GM12878 (cell line): ENCODE data around the gene UBAC2. TPM values are rescaled to one million over a fixed set of nuclear protein-coding genes. Genes with fewer than 3 reads are reported as not detected.

Experiments
- ATAC-seq: fragments of 200-7000 bp; cut with Tn5 transposase; 3 replicates; pipeline ENCODE4 v1.9.1; 2020; ENCODE audit warnings: mild to moderate bottlenecking, moderate library complexity
- BruUV-seq: library from RNA; stranded (reverse); fragments of 400-500 nt; replicated peaks from 2 replicates; lab custom pipeline; 2021; lab: Mats Ljungman, UMichigan
- CTCF ChIA-PET: fragments of 300-600 bp; sonication (Branson Sonifier 250); formaldehyde crosslinking; extraction: SDS; loops from one replicate; lab custom pipeline; 2021; ENCODE audit warnings: inconsistent platforms; lab: Yijun Ruan, JAX
- POLR2A ChIA-PET: fragments of 350-600 bp; formaldehyde crosslinking; extraction: SDS; loops from one replicate; lab custom pipeline; 2021; ENCODE audit warnings: inconsistent platforms; lab: Charles Lee
- RAD21 ChIA-PET: fragments of 300-600 bp; sonication (Branson Sonifier 250); formaldehyde crosslinking; loops from one replicate; lab custom pipeline; 2023; ENCODE audit warnings: antibody characterized with exemption; ENCODE audit not compliant: unreplicated experiment; lab: Charles Lee
- SMC1A ChIA-PET: fragments of 300-600 bp; sonication (Branson Sonifier 250); formaldehyde crosslinking; loops from one replicate; lab custom pipeline; 2023; ENCODE audit not compliant: unreplicated experiment, uncharacterized antibody; lab: Charles Lee
- DNase-seq: peaks from one replicate; pipeline ENCODE4 v3.0.0-alpha.2; 2011; ENCODE audit warnings: low read depth, low spot score
- FAIRE-seq: peaks from 3 replicates; lab custom pipeline; 2011; peaks lifted over from hg19 to GRCh38; lab: Jason Lieb, UNC
- H2AFZ ChIP-seq: 2 replicates; pipeline ENCODE4 v1.6.0; 2011; ENCODE audit warnings: low read depth, low read length, control low read depth; ENCODE audit not compliant: control insufficient read depth
- H3K27ac ChIP-seq: 2 replicates; pipeline ENCODE4 v1.5.1; 2011; ENCODE audit warnings: control low read depth; ENCODE audit not compliant: control insufficient read depth, insufficient read depth
- H3K27me3 ChIP-seq, 2 experiments: replicated peaks in 1 of 2; 2 replicates each; pipeline versions ENCODE4 v1.6.0 to v1.6.1; 2011; ENCODE audit warnings: low read length in 1 of 2; ENCODE audit not compliant: control insufficient read depth in 2 of 2, insufficient read depth in 2 of 2
- H3K36me3 ChIP-seq, 2 experiments: 2 replicates each; pipeline ENCODE4 v1.5.1; 2011; ENCODE audit warnings: low read length in 1 of 2; ENCODE audit not compliant: control insufficient read depth in 2 of 2, insufficient read depth in 2 of 2
- H3K4me1 ChIP-seq: 2 replicates; pipeline ENCODE4 v1.6.1; 2011; ENCODE audit warnings: mild to moderate bottlenecking, low read length, moderate library complexity, mixed read lengths; ENCODE audit not compliant: control insufficient read depth, insufficient read depth
- H3K4me2 ChIP-seq: 2 replicates; pipeline ENCODE4 v1.6.0; 2011; ENCODE audit warnings: control low read depth; ENCODE audit not compliant: control insufficient read depth, insufficient read depth
- H3K4me3 ChIP-seq: fragments of 200-600 bp; sonication (generic); 2 replicates; pipeline ENCODE4 v1.5.1; 2016
- H3K79me2 ChIP-seq: 2 replicates; pipeline ENCODE4 v1.6.0; 2011; ENCODE audit warnings: low read length; ENCODE audit not compliant: control insufficient read depth, insufficient read depth
- H3K9ac ChIP-seq: 2 replicates; pipeline ENCODE4 v1.8.0; 2011; ENCODE audit warnings: low read length, control low read depth, mixed read lengths; ENCODE audit not compliant: control insufficient read depth, insufficient read depth
- H3K9me3 ChIP-seq: replicated peaks from 3 replicates; pipeline ENCODE4 v1.5.1; 2011; ENCODE audit warnings: mild to moderate bottlenecking, low read length; ENCODE audit not compliant: control insufficient read depth, insufficient read depth
- H4K20me1 ChIP-seq: 2 replicates; pipeline ENCODE4 v1.6.0; 2011; ENCODE audit not compliant: control insufficient read depth, insufficient read depth
- ASH2L ChIP-seq: fragments of 300-600, 200-600 bp; sonication (generic); IDR thresholded peaks from 2 replicates; pipeline ENCODE4 v1.6.1; 2017; ENCODE audit warnings: low read depth, mild to moderate bottlenecking, borderline replicate concordance
- BHLHE40 ChIP-seq, 2 experiments: fragments of 450-650 bp in 1 of 2; IDR thresholded peaks; 2 replicates each; pipeline ENCODE4 v1.6.1; 2011 to 2017; ENCODE audit warnings: low read depth in 2 of 2, borderline replicate concordance in 1 of 2, improper control_type of control experiment in 1 of 2, low read length in 1 of 2, mild to moderate bottlenecking in 1 of 2
- CBX5 ChIP-seq: sonication (generic); IDR thresholded peaks from 2 replicates; pipeline ENCODE4 v1.6.1; 2016; ENCODE audit warnings: low read depth, moderate library complexity, mild to moderate bottlenecking, inconsistent platforms
- CEBPB ChIP-seq, 2 experiments: fragments of 150-350 bp in 1 of 2; IDR thresholded peaks; 2 replicates each; pipeline ENCODE4 v1.6.1; 2012 to 2014; ENCODE audit warnings: low read depth in 2 of 2, low read length in 2 of 2, borderline replicate concordance in 1 of 2, inconsistent platforms in 1 of 2
- HCFC1 ChIP-seq: fragments of 150-350 bp; IDR thresholded peaks from 2 replicates; pipeline ENCODE4 v1.6.1; 2014; ENCODE audit warnings: low read length
- MEF2A ChIP-seq: IDR thresholded peaks from 2 replicates; pipeline ENCODE4 v1.6.1; 2011; ENCODE audit warnings: low read depth, mild to moderate bottlenecking, low read length, moderate library complexity; ENCODE audit not compliant: insufficient read depth
- MTA3 ChIP-seq: IDR thresholded peaks from 2 replicates; pipeline ENCODE4 v1.6.1; 2012; ENCODE audit warnings: low read length, inconsistent platforms, borderline replicate concordance
- NFYB ChIP-seq: IDR thresholded peaks from 2 replicates; pipeline ENCODE4 v1.6.1; 2011; ENCODE audit warnings: low read depth, mild to moderate bottlenecking, low read length, improper control_type of control experiment, moderate library complexity; ENCODE audit not compliant: insufficient read depth
- SP1 ChIP-seq: IDR thresholded peaks from one replicate; pipeline ENCODE4 v1.6.1; 2011; ENCODE audit warnings: low read depth, low read length
- TAF1 ChIP-seq: IDR thresholded peaks from 2 replicates; pipeline ENCODE4 v1.6.1; 2011; ENCODE audit warnings: mild to moderate bottlenecking, low read depth, low read length, borderline replicate concordance
- ZBED1 ChIP-seq: IDR thresholded peaks from 2 replicates; pipeline ENCODE4 v1.6.1; 2016; ENCODE audit warnings: borderline replicate concordance
- ZBTB40 ChIP-seq: fragments of 450-650 bp; IDR thresholded peaks from 2 replicates; pipeline ENCODE4 v1.6.1; 2016; ENCODE audit warnings: mild to moderate bottlenecking, moderate library complexity, borderline replicate concordance
- WGBS: methylation state at CpG from one replicate; pipeline ENCODE4 v1.1.6; 2016; ENCODE audit warnings: low lambda C conversion rate; ENCODE audit not compliant: insufficient replicate concordance, insufficient coverage; ENCODE audit errors: missing lambda C conversion rate; 5-methylcytosine and 5-hydroxymethylcytosine counted together
- in situ Hi-C: fragments of 300-500 bp; cut with MboI; formaldehyde crosslinking; loops from 9 replicates; pipeline ENCODE4 v1.14.3; 2018; ENCODE audit warnings: mixed read lengths
- intact Hi-C: fragments of 100-400 bp; cut with micrococcal nuclease; formaldehyde crosslinking; loops from one replicate; pipeline ENCODE4 v1.14.2; 2022; ENCODE audit not compliant: unreplicated experiment
- polyA plus RNA-seq, 11 experiments: library from polyadenylated mRNA; depleted of rRNA in 4 of 11; unstranded in 6 of 11; stranded (reverse) in 5 of 11; fragments of >200 nt; fragmentation: Nextera tagmentation in 4 of 11; fragmentation: Illumina TruSeq in 1 of 11; extraction: Ambion mirVana in 4 of 11; extraction: Trizol in 1 of 11; gene quantifications; 1 replicate in 1 of 11; 2 replicates in 10 of 11; pipeline versions ENCODE4 v1.2.1 to v1.2.3, GENCODE V29; 2011 to 2016; ENCODE audit warnings: inconsistent platforms in 2 of 11, missing spikeins in 2 of 11, low read depth in 1 of 11
- total RNA-seq, 4 experiments: library from RNA; depleted of rRNA in 3 of 4; stranded (reverse); fragments of >200 nt in 3 of 4; fragmentation: Illumina TruSeq in 1 of 4; extraction: Trizol in 1 of 4; gene quantifications; 2 replicates each; pipeline versions ENCODE4 v1.2.1 to v1.2.3, GENCODE V29; 2013 to 2021
- TF ChIP-seq, protein P1 (sequence below): fragments of 450-650 bp; IDR thresholded peaks from 2 replicates; pipeline ENCODE4 v1.6.1; 2018; ENCODE audit warnings: borderline replicate concordance, mild to moderate bottlenecking; ENCODE audit not compliant: partially characterized antibody

The UBAC2 gene
- total and polyA plus RNA-seq, 10 of the 15 experiments (the other 5 are each of a cell fraction or from before 2014, with no cell fraction given): 3.0 to 54.6 (median 17.4) TPM

DNA sequence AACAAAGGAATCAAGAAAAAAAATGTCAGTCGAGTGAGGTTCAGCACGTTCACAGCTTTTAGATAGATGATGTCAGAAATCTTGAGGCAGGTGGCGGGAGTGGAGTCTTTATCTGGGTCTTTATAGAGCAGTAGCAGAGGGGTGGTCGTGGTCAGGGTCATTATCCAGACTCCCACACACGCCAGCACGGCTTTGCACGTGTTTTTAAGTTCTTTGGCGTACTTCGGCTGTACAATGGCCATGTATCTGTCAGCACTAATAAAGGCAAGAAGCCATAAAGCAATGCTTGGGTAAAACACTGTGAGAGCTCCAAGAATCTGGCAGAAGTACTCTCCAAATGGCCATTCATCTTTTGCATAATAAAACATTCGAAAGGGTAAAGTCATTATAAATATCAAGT is 54.6 kb downstream of the UBAC2 start:
- H3K79me2 ChIP-seq: peaks cover 2% of the 10 kb centered on the region
- no peak overlapping the region for H3K9ac ChIP-seq
- in situ Hi-C loops: no loop called here
- 92% methylated on average over 10 of the region's 10 CpGs for WGBS
- no peaks in the 10 kb centered on the region for H4K20me1 ChIP-seq
- no peaks in the 10 kb centered on the region for H3K9me3 ChIP-seq
- FAIRE-seq: no peak
- no peak overlapping the region for H3K27ac ChIP-seq
- peaks cover 5 to 8% of the 10 kb centered on the region in 2 experiments; a peak in 3 of 4 replicates for H3K36me3 ChIP-seq
- no TSS peak for BruUV-seq
- H3K4me2 ChIP-seq: no peak overlapping the region
- ChIA-PET SMC1A (interaction anchor here (0.7 to 4.7 kb wide), 13 partner anchors 9 to 111 kb away, joined by 3 to 58 read pairs (median 6); partner anchors contain the start of gene UBAC2), POLR2A (interaction anchor here (0.9 to 1.9 kb wide), 3 partner anchors 24 to 55 kb away, joined by 3 to 6 read pairs (median 6); partner anchors contain the start of gene UBAC2), CTCF (interaction anchor here (1.0 to 5.1 kb wide), 8 partner anchors 9 to 132 kb away, joined by 3 to 68 read pairs (median 6); partner anchors contain the start of gene UBAC2), RAD21 (interaction anchor here (1.1 to 4.3 kb wide), 7 partner anchors 9 to 79 kb away, joined by 5 to 37 read pairs (median 9); no protein-coding TSS in a partner anchor)
- ATAC-seq: no peak
- H3K4me1 ChIP-seq: peaks cover 21% of the 10 kb centered on the region
- no peak overlapping the region for H2AFZ ChIP-seq
- no peaks in the 10 kb centered on the region for H3K27me3 ChIP-seq
- intact Hi-C loops: no loop called here
- no peak overlapping the region for H3K4me3 ChIP-seq
- no peak for DNase-seq
- TF ChIP-seq MTA3: no peak
- TF ChIP-seq TAF1: no peak
- TF ChIP-seq HCFC1: no peak
- no peak for TF ChIP-seq SP1
- TF ChIP-seq, protein P1, sequence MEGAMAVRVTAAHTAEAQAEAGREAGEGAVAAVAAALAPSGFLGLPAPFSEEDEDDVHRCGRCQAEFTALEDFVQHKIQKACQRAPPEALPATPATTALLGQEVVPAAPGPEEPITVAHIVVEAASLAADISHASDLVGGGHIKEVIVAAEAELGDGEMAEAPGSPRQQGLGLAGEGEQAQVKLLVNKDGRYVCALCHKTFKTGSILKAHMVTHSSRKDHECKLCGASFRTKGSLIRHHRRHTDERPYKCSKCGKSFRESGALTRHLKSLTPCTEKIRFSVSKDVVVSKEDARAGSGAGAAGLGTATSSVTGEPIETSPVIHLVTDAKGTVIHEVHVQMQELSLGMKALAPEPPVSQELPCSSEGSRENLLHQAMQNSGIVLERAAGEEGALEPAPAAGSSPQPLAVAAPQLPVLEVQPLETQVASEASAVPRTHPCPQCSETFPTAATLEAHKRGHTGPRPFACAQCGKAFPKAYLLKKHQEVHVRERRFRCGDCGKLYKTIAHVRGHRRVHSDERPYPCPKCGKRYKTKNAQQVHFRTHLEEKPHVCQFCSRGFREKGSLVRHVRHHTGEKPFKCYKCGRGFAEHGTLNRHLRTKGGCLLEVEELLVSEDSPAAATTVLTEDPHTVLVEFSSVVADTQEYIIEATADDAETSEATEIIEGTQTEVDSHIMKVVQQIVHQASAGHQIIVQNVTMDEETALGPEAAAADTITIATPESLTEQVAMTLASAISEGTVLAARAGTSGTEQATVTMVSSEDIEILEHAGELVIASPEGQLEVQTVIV: no peak
- no peak for TF ChIP-seq CBX5
- TF ChIP-seq CEBPB (IDR thresholded peaks at IDR 0.05; ENCODE audit: borderline replicate concordance in 1 of 2, low read depth in 2 of 2, low read length in 2 of 2): no peak
- no peak for TF ChIP-seq ZBTB40
- TF ChIP-seq BHLHE40 (IDR thresholded peaks at IDR 0.05; ENCODE audit: borderline replicate concordance in 1 of 2, low read depth in 2 of 2, low read length in 1 of 2): no peak
- TF ChIP-seq MEF2A: no peak
- TF ChIP-seq NFYB: no peak
- no peak for TF ChIP-seq ASH2L
- TF ChIP-seq ZBED1: no peak
